HepG2 (cell line): Measurements from ENCODE around the gene TMEM176A. TPM values are rescaled to one million over a fixed set of nuclear protein-coding genes. Genes with fewer than 3 reads are reported as not detected.

Source experiments
- CEBPG ChIP-seq: IDR thresholded peaks from 2 replicates; pipeline ENCODE4 v1.6.1; 2016
- DR1 ChIP-seq: sonication (generic); formaldehyde crosslinking; IDR thresholded peaks from 2 replicates; pipeline ENCODE4 v1.8.0; 2021; ENCODE audit warnings: mild to moderate bottlenecking, missing genetic modification reagents, inconsistent platforms
- ELF3 ChIP-seq: IDR thresholded peaks from 2 replicates; pipeline ENCODE4 v1.6.1; 2016; ENCODE audit warnings: missing genetic modification reagents, missing compliant biosample characterization
- ETV5 ChIP-seq: IDR thresholded peaks from 2 replicates; pipeline ENCODE4 v1.6.1; 2018; ENCODE audit warnings: missing biosample characterization, missing genetic modification reagents, inconsistent platforms, borderline replicate concordance
- FOXK2 ChIP-seq: fragments of 450-650 bp; IDR thresholded peaks from 2 replicates; pipeline ENCODE4 v1.6.1; 2016
- TOPORS ChIP-seq: sonication (generic); formaldehyde crosslinking; IDR thresholded peaks from 2 replicates; pipeline ENCODE4 v1.8.0; 2023; ENCODE audit warnings: mild to moderate bottlenecking, missing genetic modification reagents
- YEATS4 ChIP-seq: sonication (generic); formaldehyde crosslinking; IDR thresholded peaks from 2 replicates; pipeline ENCODE4 v1.4.0; 2020; ENCODE audit warnings: missing genetic modification reagents, borderline replicate concordance
- ZBTB7A ChIP-seq: sonication (generic); formaldehyde crosslinking; IDR thresholded peaks from 2 replicates; pipeline ENCODE4 v1.8.0; 2022; ENCODE audit warnings: mild to moderate bottlenecking, missing genetic modification reagents
- ZHX2 ChIP-seq, 2 experiments: sonication (generic) in 1 of 2; formaldehyde crosslinking in 1 of 2; IDR thresholded peaks; 2 replicates each; pipeline versions ENCODE4 v1.6.1 to v1.9.0; 2014 to 2022; ENCODE audit warnings: antibody characterized with exemption in 1 of 2, borderline replicate concordance in 1 of 2, inconsistent platforms in 1 of 2, low read depth in 1 of 2, missing genetic modification reagents in 1 of 2
- ZNF44 ChIP-seq: sonication (generic); formaldehyde crosslinking; IDR thresholded peaks from 2 replicates; pipeline ENCODE4 v1.5.1; 2020; ENCODE audit warnings: mild to moderate bottlenecking, missing genetic modification reagents
- ZNF614 ChIP-seq: IDR thresholded peaks from 2 replicates; pipeline ENCODE4 v1.6.1; 2018; ENCODE audit warnings: missing biosample characterization, missing genetic modification reagents, inconsistent platforms, borderline replicate concordance
- polyA plus RNA-seq, 8 experiments: library from polyadenylated mRNA; depleted of rRNA in 3 of 8; stranded (reverse) in 7 of 8; unstranded in 1 of 8; fragments of >200 nt; fragmentation: Illumina TruSeq in 4 of 8; extraction: Trizol in 4 of 8; gene quantifications; 2 replicates each; pipeline versions ENCODE4 v1.2.1 to v1.2.3, GENCODE V29; 2011 to 2016; ENCODE audit warnings: low read depth in 4 of 8, missing spikeins in 1 of 8, mixed read lengths in 1 of 8; ENCODE audit not compliant: insufficient read depth in 1 of 8
- total RNA-seq, 5 experiments: library from RNA; depleted of rRNA; stranded (reverse); fragments of >200 nt; fragmentation: Illumina TruSeq; extraction: Trizol; gene quantifications; 2 replicates each; pipeline ENCODE4 v1.2.3, GENCODE V29; 2016; ENCODE audit warnings: low read depth in 1 of 5
- TF ChIP-seq, protein P1 (sequence below): sonication (generic); formaldehyde crosslinking; IDR thresholded peaks from 2 replicates; pipeline ENCODE4 v1.4.0; 2020; ENCODE audit warnings: missing genetic modification reagents
- TF ChIP-seq, protein P2 (sequence below): sonication (generic); formaldehyde crosslinking; IDR thresholded peaks from 2 replicates; pipeline ENCODE4 v1.9.0; 2022; ENCODE audit warnings: missing genetic modification reagents, mild to moderate bottlenecking, borderline replicate concordance
- TF ChIP-seq, protein P3 (sequence below): sonication (generic); formaldehyde crosslinking; IDR thresholded peaks from 2 replicates; pipeline ENCODE4 v1.5.0; 2020; ENCODE audit warnings: mild to moderate bottlenecking, missing genetic modification reagents, moderate library complexity
- TF ChIP-seq, protein P4 (sequence below): sonication (generic); formaldehyde crosslinking; IDR thresholded peaks from 2 replicates; pipeline ENCODE4 v1.4.0; 2020; ENCODE audit warnings: missing genetic modification reagents, borderline replicate concordance

The TMEM176A gene
- total and polyA plus RNA-seq, 2 of the 13 experiments (the other 11 are each of a cell fraction or from before 2014, with no cell fraction given): not detected

GRCh38 chr7:150807616-150808438, 7.3 kb downstream of the TMEM176A start (continued):
- TF ChIP-seq, protein P1, sequence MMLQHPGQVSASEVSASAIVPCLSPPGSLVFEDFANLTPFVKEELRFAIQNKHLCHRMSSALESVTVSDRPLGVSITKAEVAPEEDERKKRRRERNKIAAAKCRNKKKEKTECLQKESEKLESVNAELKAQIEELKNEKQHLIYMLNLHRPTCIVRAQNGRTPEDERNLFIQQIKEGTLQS (CRISPR knock-in tag): 0 out of 2 replicates have a peak, but pooled peaks have one; percentile 19
- TF ChIP-seq ZBTB7A: peak; percentile 78
- peak; percentile 83; the same call in 1 of the 2 replicates for TF ChIP-seq TOPORS (CRISPR knock-in tag)
- peak; percentile 35; the same call in 1 of the 2 replicates for TF ChIP-seq CEBPG (CRISPR knock-in tag)
- 0 out of 2 replicates have a peak, but pooled peaks have one; percentile 16 for TF ChIP-seq ZNF44
- TF ChIP-seq YEATS4 (CRISPR knock-in tag): peak; percentile 64
- TF ChIP-seq, protein P2, sequence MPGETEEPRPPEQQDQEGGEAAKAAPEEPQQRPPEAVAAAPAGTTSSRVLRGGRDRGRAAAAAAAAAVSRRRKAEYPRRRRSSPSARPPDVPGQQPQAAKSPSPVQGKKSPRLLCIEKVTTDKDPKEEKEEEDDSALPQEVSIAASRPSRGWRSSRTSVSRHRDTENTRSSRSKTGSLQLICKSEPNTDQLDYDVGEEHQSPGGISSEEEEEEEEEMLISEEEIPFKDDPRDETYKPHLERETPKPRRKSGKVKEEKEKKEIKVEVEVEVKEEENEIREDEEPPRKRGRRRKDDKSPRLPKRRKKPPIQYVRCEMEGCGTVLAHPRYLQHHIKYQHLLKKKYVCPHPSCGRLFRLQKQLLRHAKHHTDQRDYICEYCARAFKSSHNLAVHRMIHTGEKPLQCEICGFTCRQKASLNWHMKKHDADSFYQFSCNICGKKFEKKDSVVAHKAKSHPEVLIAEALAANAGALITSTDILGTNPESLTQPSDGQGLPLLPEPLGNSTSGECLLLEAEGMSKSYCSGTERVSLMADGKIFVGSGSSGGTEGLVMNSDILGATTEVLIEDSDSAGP (CRISPR knock-in tag): peak; percentile 86
- peak; percentile 66; the same call in 1 of the 2 replicates for TF ChIP-seq DR1 (CRISPR knock-in tag)
- TF ChIP-seq, protein P3, sequence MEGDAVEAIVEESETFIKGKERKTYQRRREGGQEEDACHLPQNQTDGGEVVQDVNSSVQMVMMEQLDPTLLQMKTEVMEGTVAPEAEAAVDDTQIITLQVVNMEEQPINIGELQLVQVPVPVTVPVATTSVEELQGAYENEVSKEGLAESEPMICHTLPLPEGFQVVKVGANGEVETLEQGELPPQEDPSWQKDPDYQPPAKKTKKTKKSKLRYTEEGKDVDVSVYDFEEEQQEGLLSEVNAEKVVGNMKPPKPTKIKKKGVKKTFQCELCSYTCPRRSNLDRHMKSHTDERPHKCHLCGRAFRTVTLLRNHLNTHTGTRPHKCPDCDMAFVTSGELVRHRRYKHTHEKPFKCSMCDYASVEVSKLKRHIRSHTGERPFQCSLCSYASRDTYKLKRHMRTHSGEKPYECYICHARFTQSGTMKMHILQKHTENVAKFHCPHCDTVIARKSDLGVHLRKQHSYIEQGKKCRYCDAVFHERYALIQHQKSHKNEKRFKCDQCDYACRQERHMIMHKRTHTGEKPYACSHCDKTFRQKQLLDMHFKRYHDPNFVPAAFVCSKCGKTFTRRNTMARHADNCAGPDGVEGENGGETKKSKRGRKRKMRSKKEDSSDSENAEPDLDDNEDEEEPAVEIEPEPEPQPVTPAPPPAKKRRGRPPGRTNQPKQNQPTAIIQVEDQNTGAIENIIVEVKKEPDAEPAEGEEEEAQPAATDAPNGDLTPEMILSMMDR (CRISPR knock-in tag): peak; percentile 30
- TF ChIP-seq ZNF614 (CRISPR knock-in tag): peak; percentile 63; the same call in 1 of the 2 replicates
- peak; percentile 29; the same call in 1 of the 2 replicates for TF ChIP-seq ZHX2 (IDR thresholded peaks at IDR 0.05; ENCODE audit: low read depth)
- 0 out of 2 replicates have a peak, but pooled peaks have one; percentile 56 for TF ChIP-seq ZHX2 (CRISPR knock-in tag; IDR thresholded peaks at IDR 0.05; ENCODE audit: borderline replicate concordance)
- TF ChIP-seq ELF3 (CRISPR knock-in tag): 0 out of 2 replicates have a peak, but pooled peaks have one; percentile 22
- TF ChIP-seq, protein P4, sequence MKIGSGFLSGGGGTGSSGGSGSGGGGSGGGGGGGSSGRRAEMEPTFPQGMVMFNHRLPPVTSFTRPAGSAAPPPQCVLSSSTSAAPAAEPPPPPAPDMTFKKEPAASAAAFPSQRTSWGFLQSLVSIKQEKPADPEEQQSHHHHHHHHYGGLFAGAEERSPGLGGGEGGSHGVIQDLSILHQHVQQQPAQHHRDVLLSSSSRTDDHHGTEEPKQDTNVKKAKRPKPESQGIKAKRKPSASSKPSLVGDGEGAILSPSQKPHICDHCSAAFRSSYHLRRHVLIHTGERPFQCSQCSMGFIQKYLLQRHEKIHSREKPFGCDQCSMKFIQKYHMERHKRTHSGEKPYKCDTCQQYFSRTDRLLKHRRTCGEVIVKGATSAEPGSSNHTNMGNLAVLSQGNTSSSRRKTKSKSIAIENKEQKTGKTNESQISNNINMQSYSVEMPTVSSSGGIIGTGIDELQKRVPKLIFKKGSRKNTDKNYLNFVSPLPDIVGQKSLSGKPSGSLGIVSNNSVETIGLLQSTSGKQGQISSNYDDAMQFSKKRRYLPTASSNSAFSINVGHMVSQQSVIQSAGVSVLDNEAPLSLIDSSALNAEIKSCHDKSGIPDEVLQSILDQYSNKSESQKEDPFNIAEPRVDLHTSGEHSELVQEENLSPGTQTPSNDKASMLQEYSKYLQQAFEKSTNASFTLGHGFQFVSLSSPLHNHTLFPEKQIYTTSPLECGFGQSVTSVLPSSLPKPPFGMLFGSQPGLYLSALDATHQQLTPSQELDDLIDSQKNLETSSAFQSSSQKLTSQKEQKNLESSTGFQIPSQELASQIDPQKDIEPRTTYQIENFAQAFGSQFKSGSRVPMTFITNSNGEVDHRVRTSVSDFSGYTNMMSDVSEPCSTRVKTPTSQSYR (CRISPR knock-in tag): peak; percentile 82
- TF ChIP-seq ETV5 (CRISPR knock-in tag): peak; percentile 36
- peak; percentile 47; the same call in 1 of the 2 replicates for TF ChIP-seq FOXK2
